ENCODE measurements around the gene ARL14. TPM values are rescaled to one million over a fixed set of nuclear protein-coding genes. Genes with fewer than 3 reads are reported as not detected.

Gene ARL14
- total and polyA plus RNA-seq, 8 donors = 0.75 to 5.8 (median 2.4) TPM

DNA sequence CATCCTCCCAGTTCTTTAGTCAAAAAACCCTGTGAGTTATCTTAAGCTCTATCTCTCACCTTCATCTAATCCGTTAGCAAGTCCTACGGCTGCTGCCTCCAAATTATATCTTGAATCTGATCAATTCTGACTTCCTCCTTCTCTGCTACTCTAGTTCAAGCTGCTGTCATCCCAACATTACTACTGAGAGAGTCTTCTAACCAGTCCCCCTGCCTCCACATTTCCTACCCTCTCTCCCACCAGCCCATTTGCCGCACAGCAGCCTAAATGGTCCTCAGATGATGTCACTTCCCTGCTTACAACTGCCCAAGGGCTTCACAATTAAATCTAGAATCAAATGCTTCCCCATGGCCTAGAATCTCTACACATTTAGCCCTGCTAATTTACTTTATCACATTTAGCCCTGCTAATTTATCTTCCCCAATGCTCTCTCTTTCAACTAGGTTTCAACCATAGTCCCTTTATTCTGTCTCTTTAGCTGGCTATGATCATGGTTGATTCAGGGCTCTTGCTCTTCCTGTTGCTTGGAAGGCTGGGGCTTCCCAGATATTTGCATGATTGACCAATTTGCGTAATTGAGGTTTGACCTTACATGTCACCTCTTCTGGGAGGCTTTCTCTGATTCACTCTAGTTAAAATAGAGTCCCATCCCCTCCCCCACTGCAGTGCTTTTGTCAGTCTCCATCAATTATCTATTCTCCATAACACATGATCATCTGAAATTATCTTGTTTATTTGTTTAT lies 11.0 kb upstream of the ARL14 start:
- intact Hi-C loops (cut with DNase I) = no loop called here

DNA sequence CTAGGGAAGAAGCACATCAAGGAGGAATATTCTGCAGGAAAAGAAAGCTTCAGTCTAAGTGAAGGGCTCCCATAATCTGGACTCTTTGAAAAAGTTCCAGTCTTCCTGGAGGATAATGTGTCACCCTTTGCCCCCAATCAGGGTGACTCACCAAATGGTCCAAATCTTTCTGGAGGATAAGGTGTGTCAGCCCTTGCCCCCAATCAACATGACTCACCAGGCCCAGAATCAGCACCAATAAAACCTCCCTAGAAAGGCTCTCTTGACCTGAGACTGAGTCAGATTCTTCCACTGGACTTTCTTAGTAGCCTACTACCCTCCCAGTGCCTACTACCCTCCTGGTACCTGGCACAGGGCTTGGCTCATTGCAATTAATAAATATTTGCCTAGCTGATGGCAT lies 9.5 kb upstream of the ARL14 start:
- FAIRE-seq = no peak
- ATAC-seq = peak; percentile 28 to 77 (median 48)

More for the DNA sequence above, 11.0 kb upstream of the ARL14 start:
- H3K27ac ChIP-seq = no peak overlapping the region
- ATAC-seq = peak in 1 of 4 donors; percentile 17
- no peaks in the 10 kb centered on the region for H3K27me3 ChIP-seq
- no peak for FAIRE-seq
- WGBS, 2 donors = 88 to 91% methylated on average over 4 of the region's 4 CpGs
- H3K4me3 ChIP-seq = no peak overlapping the region
- H3K36me3 ChIP-seq = no peaks in the 10 kb centered on the region
- no peaks in the 10 kb centered on the region for H3K9me3 ChIP-seq
- TF ChIP-seq, protein P1, sequence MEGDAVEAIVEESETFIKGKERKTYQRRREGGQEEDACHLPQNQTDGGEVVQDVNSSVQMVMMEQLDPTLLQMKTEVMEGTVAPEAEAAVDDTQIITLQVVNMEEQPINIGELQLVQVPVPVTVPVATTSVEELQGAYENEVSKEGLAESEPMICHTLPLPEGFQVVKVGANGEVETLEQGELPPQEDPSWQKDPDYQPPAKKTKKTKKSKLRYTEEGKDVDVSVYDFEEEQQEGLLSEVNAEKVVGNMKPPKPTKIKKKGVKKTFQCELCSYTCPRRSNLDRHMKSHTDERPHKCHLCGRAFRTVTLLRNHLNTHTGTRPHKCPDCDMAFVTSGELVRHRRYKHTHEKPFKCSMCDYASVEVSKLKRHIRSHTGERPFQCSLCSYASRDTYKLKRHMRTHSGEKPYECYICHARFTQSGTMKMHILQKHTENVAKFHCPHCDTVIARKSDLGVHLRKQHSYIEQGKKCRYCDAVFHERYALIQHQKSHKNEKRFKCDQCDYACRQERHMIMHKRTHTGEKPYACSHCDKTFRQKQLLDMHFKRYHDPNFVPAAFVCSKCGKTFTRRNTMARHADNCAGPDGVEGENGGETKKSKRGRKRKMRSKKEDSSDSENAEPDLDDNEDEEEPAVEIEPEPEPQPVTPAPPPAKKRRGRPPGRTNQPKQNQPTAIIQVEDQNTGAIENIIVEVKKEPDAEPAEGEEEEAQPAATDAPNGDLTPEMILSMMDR (IDR thresholded peaks at IDR 0.05) = no peak
- no peaks in the 10 kb centered on the region for H3K4me1 ChIP-seq
- DNase-seq = no peak

DNA sequence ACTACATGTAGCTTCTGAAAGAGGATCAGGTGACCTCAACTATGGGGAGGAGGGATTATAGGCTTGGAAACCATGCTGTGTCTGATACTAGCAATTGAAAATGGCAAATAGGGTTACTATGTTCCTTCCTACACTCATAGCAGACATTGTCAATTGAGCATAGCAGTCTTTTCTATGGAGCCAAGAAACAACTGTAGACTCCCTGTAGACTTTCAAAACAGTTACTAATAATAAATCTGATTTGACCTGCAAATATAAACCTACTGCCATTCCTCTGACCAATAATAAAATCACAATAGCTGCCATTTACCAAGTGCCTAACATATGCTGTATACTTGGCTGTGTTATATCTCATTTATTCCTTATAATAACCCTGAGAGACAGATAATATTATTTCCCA lies 8.5 kb upstream of the ARL14 start:
- H3K4me3 ChIP-seq = no peak overlapping the region
- no peaks in the 10 kb centered on the region for H3K36me3 ChIP-seq
- no peaks in the 10 kb centered on the region for H3K27me3 ChIP-seq
- FAIRE-seq (no peak), DNase-seq (no peak), ATAC-seq (no peak)
- intact Hi-C loops (cut with DNase I) = no loop called here
- TF ChIP-seq, protein P1 (IDR thresholded peaks at IDR 0.05) = no peak
- H3K27ac ChIP-seq = no peak overlapping the region
- peaks cover 3 to 13% (median 11%) of the 10 kb centered on the region in 3 donors for H3K4me1 ChIP-seq
- no peaks in the 10 kb centered on the region for H3K9me3 ChIP-seq

More for the DNA sequence above, 9.5 kb upstream of the ARL14 start:
- no peaks in the 10 kb centered on the region for H3K36me3 ChIP-seq
- peaks cover 0 to 3% (median under 1%) of the 10 kb centered on the region in 3 donors for H3K4me1 ChIP-seq
- no peaks in the 10 kb centered on the region for H3K9me3 ChIP-seq
- DNase-seq = no peak
- TF ChIP-seq, protein P1 (IDR thresholded peaks at IDR 0.05) = no peak
- H3K4me3 ChIP-seq = no peak overlapping the region
- H3K27ac ChIP-seq = no peak overlapping the region
- H3K27me3 ChIP-seq = no peaks in the 10 kb centered on the region
- intact Hi-C loops (cut with DNase I) = no loop called here

DNA sequence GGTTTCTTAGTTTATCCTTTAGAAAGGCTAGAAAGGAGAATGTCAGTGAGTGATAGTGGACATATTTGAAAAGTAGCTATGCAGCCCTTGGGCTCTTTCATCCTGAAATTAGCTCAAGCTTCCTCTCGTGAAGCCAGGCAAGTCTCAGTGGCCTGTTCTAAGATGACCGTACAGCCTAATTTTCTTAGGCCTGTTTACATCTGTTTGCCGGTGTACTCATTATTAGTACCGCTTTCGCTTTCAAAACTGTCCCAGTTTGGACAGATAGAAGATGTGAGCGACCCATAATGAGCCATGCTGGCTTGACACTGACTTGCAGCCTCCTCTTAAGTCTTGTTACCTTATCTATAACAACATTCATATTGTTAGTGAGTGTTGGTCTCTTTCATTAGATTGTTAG lies 5.7 kb upstream of the ARL14 start:
- Histone ChIP-seq H3K27me3 (no peaks in the 10 kb centered on the region), H3K4me3 (no peak overlapping the region), H3K36me3 (no peaks in the 10 kb centered on the region), H3K9me3 (no peaks in the 10 kb centered on the region), H3K4me1 (peaks cover 20 to 39% (median 25%) of the 10 kb centered on the region in 3 donors), H3K27ac (no peak overlapping the region)
- 86 to 88% methylated on average over 6 of the region's 6 CpGs for WGBS, 2 donors
- ATAC-seq (no peak), FAIRE-seq (no peak), DNase-seq (no peak)
- intact Hi-C loops (cut with DNase I) = no loop called here
- TF ChIP-seq, protein P1 (IDR thresholded peaks at IDR 0.05) = no peak

DNA sequence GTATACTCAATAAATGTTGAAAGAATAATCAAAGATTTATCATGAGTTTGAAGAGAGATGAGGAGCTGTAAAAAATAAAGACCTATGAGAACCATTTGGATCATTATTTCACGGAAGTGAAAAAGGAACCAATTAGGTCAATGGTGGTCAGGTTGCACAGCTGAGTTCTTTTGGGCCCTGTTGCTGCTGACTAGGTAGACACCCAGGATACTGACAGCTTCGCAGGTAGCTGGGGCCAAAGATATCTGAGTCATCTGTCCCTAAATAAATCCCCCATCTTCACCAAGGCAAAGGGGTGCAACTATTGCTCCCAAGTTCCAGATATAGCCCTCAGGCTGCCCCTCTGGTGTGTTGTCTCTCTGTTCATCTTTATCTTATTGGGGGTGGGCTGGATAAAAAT lies 5.0 kb upstream of the ARL14 start:
- no peak for DNase-seq
- TF ChIP-seq, protein P1 (IDR thresholded peaks at IDR 0.05) = no peak
- WGBS, 2 donors = 96 to 98% methylated on average over 2 of the region's 2 CpGs
- Histone ChIP-seq H3K4me3 (no peak overlapping the region), H3K36me3 (no peaks in the 10 kb centered on the region), H3K4me1 (peaks cover 25 to 45% (median 28%) of the 10 kb centered on the region in 3 donors), H3K27ac (peak overlapping the region in 2 of 4 donors; percentile 46 to 79), H3K27me3 (no peaks in the 10 kb centered on the region), H3K9me3 (no peaks in the 10 kb centered on the region)
- FAIRE-seq = no peak
- intact Hi-C loops (cut with DNase I) = no loop called here
- ATAC-seq = no peak
